ENCODE data around the gene ZBTB7C.

The ZBTB7C gene

GRCh38 chr18:47995654-47996053 is 413.5 kb downstream of the ZBTB7C start:
- TF ChIP-seq, protein P1, sequence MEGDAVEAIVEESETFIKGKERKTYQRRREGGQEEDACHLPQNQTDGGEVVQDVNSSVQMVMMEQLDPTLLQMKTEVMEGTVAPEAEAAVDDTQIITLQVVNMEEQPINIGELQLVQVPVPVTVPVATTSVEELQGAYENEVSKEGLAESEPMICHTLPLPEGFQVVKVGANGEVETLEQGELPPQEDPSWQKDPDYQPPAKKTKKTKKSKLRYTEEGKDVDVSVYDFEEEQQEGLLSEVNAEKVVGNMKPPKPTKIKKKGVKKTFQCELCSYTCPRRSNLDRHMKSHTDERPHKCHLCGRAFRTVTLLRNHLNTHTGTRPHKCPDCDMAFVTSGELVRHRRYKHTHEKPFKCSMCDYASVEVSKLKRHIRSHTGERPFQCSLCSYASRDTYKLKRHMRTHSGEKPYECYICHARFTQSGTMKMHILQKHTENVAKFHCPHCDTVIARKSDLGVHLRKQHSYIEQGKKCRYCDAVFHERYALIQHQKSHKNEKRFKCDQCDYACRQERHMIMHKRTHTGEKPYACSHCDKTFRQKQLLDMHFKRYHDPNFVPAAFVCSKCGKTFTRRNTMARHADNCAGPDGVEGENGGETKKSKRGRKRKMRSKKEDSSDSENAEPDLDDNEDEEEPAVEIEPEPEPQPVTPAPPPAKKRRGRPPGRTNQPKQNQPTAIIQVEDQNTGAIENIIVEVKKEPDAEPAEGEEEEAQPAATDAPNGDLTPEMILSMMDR (IDR thresholded peaks at IDR 0.05; ENCODE audit: insufficient read depth, low read depth, low read length, missing control alignments) = no peak
- no peak overlapping the region for H3K4me3 ChIP-seq (ENCODE audit: low read length)
- DNase-seq (ENCODE audit: low read depth) = no peak

GRCh38 chr18:47993409-47993808 is 415.8 kb downstream of the ZBTB7C start:
- no peak overlapping the region for H3K4me3 ChIP-seq (ENCODE audit: low read length)
- DNase-seq (ENCODE audit: low read depth) = no peak
- TF ChIP-seq, protein P1 (IDR thresholded peaks at IDR 0.05; ENCODE audit: insufficient read depth, low read depth, low read length, missing control alignments) = no peak

DNA sequence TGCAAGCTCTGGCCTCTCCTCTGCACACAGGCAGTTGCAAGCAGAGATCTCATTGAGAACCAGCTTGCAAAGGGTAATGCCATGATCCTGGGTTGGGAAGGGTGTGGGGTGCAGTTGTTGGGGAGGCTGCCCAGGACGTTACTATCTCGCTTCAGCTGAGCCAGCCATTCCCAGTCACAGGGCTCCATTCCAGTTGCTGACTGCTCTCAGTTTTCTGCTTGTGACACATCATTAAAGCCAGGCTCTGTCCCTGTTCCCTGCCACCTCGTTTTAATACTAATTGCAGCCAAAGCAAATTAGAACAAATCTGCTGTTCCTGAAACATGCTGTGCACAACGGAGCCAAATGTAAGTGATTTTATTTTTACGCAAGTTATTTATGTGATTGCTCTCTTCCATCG is 416.2 kb downstream of the ZBTB7C start:
- no peak overlapping the region for H3K4me3 ChIP-seq (ENCODE audit: low read length)
- DNase-seq (ENCODE audit: low read depth) = no peak
- TF ChIP-seq, protein P1 (IDR thresholded peaks at IDR 0.05; ENCODE audit: insufficient read depth, low read depth, low read length, missing control alignments) = no peak

GRCh38 chr18:47992266-47992665 is 416.9 kb downstream of the ZBTB7C start:
- TF ChIP-seq, protein P1 (IDR thresholded peaks at IDR 0.05; ENCODE audit: insufficient read depth, low read depth, low read length, missing control alignments) = no peak
- H3K4me3 ChIP-seq (ENCODE audit: low read length) = no peak overlapping the region
- no peak for DNase-seq (ENCODE audit: low read depth)

DNA sequence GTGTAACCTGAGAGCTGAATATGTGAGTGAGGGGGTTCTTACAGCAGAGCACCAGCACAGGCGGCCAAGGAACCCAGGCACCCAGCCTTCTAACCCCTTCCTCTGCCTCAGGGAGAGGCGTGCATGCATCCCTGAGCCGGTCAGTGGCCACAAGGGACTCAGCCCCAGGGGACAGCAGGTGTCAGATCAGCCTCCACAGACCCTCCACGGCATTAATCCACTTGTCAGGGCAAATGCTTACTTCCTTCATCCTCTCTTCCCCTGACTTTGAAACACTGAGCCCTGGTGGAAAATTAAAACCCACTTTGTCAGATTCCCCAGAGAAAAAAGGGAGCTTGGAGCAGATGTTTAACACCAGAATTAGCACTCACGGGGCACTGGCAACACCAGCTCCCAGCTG is 418.2 kb downstream of the ZBTB7C start:
- no peak for DNase-seq (ENCODE audit: low read depth)
- TF ChIP-seq, protein P1 (IDR thresholded peaks at IDR 0.05; ENCODE audit: insufficient read depth, low read depth, low read length, missing control alignments) = no peak
- H3K4me3 ChIP-seq (ENCODE audit: low read length) = no peak overlapping the region

GRCh38 chr18:47987388-47987699 is 421.8 kb downstream of the ZBTB7C start:
- TF ChIP-seq, protein P1 (IDR thresholded peaks at IDR 0.05; ENCODE audit: insufficient read depth, low read depth, low read length, missing control alignments) = no peak
- H3K4me3 ChIP-seq (ENCODE audit: low read length) = no peak overlapping the region
- peak; percentile 44 for DNase-seq (ENCODE audit: low read depth)

DNA sequence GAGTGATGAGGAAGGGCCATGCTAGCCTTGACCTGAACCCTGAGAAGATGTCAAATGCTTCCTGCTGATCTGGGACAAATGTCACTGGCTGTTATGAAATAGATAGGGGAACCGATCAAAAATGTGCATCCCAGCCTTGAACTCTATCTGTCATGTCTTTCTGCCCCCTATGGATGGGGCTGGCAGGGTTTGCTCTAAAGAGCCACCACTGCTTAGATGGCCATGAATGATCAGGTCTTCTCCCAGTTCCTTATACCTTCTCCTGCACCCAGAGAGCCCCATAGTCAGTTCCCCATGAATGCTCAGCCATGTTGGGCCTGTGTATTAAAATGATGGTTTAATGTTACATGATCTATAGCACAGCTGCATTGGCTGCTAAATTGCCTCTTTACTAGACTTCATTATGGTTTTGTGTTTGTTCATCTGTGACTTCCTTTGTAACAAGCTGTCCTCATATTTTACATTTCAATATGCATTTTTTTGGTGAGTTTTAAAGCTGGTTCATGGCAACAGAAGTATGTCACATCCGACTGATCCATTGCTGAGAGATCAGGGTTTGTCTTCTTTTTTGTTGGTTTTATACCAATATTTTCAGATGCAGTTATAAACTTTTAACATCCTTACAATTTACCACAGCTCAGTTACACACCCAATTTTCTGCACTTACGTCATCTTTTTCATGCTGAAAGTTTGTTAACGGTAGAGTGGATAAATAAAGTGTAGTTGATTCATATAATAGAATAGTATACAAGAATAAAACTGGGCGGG is 422.4 kb downstream of the ZBTB7C start:
- DNase-seq (ENCODE audit: low read depth) = no peak
- TF ChIP-seq, protein P1 (IDR thresholded peaks at IDR 0.05; ENCODE audit: insufficient read depth, low read depth, low read length, missing control alignments) = no peak
- H3K4me3 ChIP-seq (ENCODE audit: low read length) = no peak overlapping the region
